ENCODE measurements around the gene UCKL1. TPM values are rescaled to one million over a fixed set of nuclear protein-coding genes. Genes with fewer than 3 reads are reported as not detected.
"Not testable (repeated sequence)": the region's sequence is repeated elsewhere in the genome, so short reads cannot be mapped to it uniquely, and the experiment has no call there.

UCKL1 gene
- total RNA-seq, 4 donors from 2014 or later = 32.3 to 80.1 (median 52.5) TPM

- Histone ChIP-seq H3K27ac (no peak overlapping the region), H3K9me3 (no peaks in the 10 kb centered on the region), H3K4me3 (peak overlapping the region; percentile 30), H3K27me3 (no peaks in the 10 kb centered on the region), H3K36me3 (no peaks in the 10 kb centered on the region), H3K4me1 (peaks cover 34% of the 10 kb centered on the region)
- DNase-seq (ENCODE audit: low spot score in 2 of 2) = peak; percentile 91 to 93
- TF ChIP-seq POLR2AphosphoS5 (IDR thresholded peaks at IDR 0.05) (peak in 1 of 3 donors; percentile 27), POLR2A (IDR thresholded peaks at IDR 0.05) (no peak)
- TF ChIP-seq, protein P1, sequence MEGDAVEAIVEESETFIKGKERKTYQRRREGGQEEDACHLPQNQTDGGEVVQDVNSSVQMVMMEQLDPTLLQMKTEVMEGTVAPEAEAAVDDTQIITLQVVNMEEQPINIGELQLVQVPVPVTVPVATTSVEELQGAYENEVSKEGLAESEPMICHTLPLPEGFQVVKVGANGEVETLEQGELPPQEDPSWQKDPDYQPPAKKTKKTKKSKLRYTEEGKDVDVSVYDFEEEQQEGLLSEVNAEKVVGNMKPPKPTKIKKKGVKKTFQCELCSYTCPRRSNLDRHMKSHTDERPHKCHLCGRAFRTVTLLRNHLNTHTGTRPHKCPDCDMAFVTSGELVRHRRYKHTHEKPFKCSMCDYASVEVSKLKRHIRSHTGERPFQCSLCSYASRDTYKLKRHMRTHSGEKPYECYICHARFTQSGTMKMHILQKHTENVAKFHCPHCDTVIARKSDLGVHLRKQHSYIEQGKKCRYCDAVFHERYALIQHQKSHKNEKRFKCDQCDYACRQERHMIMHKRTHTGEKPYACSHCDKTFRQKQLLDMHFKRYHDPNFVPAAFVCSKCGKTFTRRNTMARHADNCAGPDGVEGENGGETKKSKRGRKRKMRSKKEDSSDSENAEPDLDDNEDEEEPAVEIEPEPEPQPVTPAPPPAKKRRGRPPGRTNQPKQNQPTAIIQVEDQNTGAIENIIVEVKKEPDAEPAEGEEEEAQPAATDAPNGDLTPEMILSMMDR (IDR thresholded peaks at IDR 0.05) = peak; percentile 97 to 98
- 13% methylated on average over 30 of the region's 37 CpGs for WGBS
Measured at GRCh38 chr20:63973636-63974401, 17.6 kb upstream of the UCKL1 start.

- WGBS = 85% methylated on average over 3 of the region's 3 CpGs
- Histone ChIP-seq H3K27me3 (no peaks in the 10 kb centered on the region), H3K4me1 (peaks cover 34% of the 10 kb centered on the region), H3K36me3 (no peaks in the 10 kb centered on the region), H3K9me3 (no peaks in the 10 kb centered on the region), H3K4me3 (peak overlapping the region; percentile 30), H3K27ac (no peak overlapping the region)
- no peak for TF ChIP-seq POLR2AphosphoS5 (IDR thresholded peaks at IDR 0.05)
- TF ChIP-seq, protein P1 (IDR thresholded peaks at IDR 0.05) = no peak
- TF ChIP-seq EP300 (IDR thresholded peaks at IDR 0.05) = no peak
- no peak for TF ChIP-seq POLR2A (IDR thresholded peaks at IDR 0.05)
- no peak for DNase-seq (ENCODE audit: low spot score in 2 of 2)
Measured at GRCh38 chr20:63973160-63973479, 16.9 kb upstream of the UCKL1 start.

DNA sequence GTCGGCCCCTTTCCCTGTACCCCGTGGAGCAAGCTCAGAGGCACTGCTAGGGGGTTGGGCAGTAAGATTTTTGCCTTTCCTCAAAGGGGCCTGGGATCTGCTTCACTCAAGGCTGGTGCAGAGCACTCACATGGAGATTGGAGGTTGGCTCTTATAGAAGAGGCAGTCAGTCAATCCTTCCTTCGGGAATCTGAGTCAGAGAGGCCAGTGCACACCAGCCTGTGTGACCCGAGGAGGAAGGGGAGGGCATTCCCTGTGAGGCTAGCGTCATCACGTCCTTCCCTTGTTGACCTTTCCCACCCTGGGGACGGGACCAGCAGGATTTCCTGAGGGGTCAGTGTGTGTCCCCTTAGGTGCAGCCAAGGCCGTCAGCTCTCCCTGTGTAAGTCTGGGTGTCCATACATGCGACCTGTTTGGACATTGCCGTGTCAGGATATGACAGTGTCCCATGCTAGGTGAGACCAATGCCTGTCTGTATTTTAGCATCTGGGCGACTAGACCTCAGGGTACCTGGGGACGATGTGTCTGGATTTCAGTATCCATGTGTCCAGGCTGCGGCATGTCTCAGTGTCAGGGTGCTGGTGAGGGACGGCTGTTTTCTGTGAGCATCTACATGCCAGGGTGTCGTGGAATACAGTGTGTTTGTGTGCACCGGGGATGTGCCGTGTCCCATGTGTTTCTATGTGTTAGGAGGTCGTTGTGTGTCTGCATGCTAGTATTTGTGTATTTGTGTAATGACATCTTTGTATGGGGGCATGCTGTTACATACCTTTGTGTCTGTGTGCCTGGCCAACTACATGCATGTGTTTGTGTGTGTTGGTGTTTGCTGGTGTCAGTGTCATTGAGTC is 16.3 kb upstream of the UCKL1 start:
- Histone ChIP-seq H3K27ac (no peak overlapping the region), H3K4me3 (no peak overlapping the region), H3K27me3 (no peaks in the 10 kb centered on the region), H3K36me3 (peaks cover 4% of the 10 kb centered on the region), H3K9me3 (no peaks in the 10 kb centered on the region), H3K4me1 (peaks cover 32% of the 10 kb centered on the region)
- TF ChIP-seq EP300 (IDR thresholded peaks at IDR 0.05) = no peak
- TF ChIP-seq POLR2A (IDR thresholded peaks at IDR 0.05) = no peak
- no peak for TF ChIP-seq POLR2AphosphoS5 (IDR thresholded peaks at IDR 0.05)
- TF ChIP-seq, protein P1 (IDR thresholded peaks at IDR 0.05) = no peak
- DNase-seq (ENCODE audit: low spot score in 2 of 2) = no peak
- WGBS = 88% methylated on average over 15 of the region's 18 CpGs

DNA sequence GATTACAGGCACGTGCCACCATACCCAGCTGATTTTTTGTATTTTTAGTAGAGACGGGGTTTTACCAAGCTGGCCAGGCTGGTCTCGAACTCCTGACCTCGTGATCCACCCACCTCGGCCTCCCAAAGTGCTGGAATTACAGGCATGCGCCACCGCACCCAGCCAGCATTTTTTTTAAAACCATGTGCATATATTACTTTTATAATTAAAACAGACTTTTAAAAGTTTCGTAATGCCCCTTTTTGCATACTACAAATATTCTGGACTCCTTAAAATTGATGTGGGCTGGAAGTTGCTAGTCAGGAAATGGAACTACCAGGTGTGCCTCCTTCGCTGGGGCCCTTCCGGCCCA is 15.7 kb upstream of the UCKL1 start:
- not testable (repeated sequence) for H3K27ac ChIP-seq; H3K4me3 ChIP-seq; H3K27me3 ChIP-seq; H3K9me3 ChIP-seq; H3K36me3 ChIP-seq; DNase-seq (ENCODE audit: low spot score in 2 of 2)
- 85% methylated on average over 10 of the region's 10 CpGs for WGBS
- peaks cover 32% of the 10 kb centered on the region for H3K4me1 ChIP-seq

- TF ChIP-seq, protein P1 (IDR thresholded peaks at IDR 0.05) = no peak
- TF ChIP-seq EP300 (IDR thresholded peaks at IDR 0.05) (no peak), POLR2AphosphoS5 (IDR thresholded peaks at IDR 0.05) (no peak), POLR2A (IDR thresholded peaks at IDR 0.05) (no peak)
- Histone ChIP-seq H3K36me3 (peaks cover 20% of the 10 kb centered on the region), H3K27me3 (no peaks in the 10 kb centered on the region), H3K27ac (no peak overlapping the region), H3K9me3 (no peaks in the 10 kb centered on the region), H3K4me1 (peaks cover 32% of the 10 kb centered on the region), H3K4me3 (no peak overlapping the region)
- no peak for DNase-seq (ENCODE audit: low spot score in 2 of 2)
- 93% methylated on average over 5 of the region's 5 CpGs for WGBS
Measured at GRCh38 chr20:63970714-63971431, 14.7 kb upstream of the UCKL1 start.
